GM19328 (cell line): ENCODE measurements around the gene SLC24A3.

Experiments
- ATAC-seq: cut with Tn5 transposase; IDR thresholded peaks from one replicate; pipeline ENCODE4 v1.9.1; 2021; ENCODE audit warnings: mild to moderate bottlenecking, moderate library complexity; ENCODE audit not compliant: unreplicated experiment

Gene SLC24A3

DNA sequence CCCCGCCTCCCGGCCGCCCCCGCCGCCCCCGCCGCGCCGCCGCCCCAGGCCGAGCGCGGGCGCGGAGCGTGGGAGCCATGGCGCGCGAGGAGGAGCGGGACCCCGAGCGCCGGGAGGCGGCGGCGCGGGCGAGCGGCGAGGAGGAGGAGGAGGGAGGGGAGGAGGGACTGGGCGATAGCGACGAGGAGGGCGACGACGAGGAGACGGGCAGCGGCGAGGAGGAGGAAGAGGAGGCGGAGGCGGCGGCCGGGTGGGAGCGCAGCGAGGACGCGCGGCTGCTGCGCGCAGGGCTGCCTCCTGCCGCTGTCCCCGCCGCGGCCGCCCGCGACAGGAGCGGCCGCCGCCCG, at the start of gene SLC24A3:
TSS of gene SLC24A3 (plus strand) at position 174 of the 347 bp plus-strand sequence.
- ATAC-seq: no peak

DNA sequence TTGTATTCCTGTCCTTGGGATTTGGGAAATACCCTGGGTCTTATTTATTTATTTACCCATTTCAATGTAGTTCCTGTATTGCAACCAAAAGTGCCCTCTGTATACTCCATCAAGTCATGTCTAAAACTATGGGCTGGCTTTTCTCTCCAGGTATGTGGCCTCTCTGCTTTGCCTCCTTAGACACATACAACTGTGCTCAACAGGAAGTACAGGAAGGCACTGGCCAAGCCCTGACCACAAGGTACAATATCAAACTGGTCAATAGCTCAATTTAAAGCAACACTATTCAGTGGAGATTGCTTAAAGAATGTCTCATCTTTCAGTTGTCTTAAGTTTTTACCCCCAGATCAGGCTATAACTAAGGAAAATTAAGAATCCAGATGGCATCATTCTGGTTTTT, 42.3 kb upstream of the SLC24A3 start:
- no peak for ATAC-seq

DNA sequence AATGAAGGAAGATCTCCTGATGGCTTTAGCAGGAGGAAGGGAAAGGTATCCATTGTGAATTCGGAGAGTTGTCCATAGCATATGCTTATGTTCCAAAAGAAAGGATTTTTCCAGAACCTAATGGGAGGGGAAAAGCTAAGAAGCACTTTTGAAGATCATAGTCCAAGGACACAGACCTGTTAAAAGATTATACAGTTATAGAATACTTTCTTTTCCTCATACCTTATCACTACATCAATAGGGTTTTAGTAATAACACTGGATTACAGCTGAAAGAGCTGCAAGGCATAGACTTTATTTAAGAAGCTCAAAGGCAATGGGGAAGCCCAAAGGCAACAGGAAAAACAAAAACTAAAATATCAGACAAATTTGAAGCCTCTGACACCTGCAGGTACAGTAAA, 39.8 kb upstream of the SLC24A3 start:
- no peak for ATAC-seq

DNA sequence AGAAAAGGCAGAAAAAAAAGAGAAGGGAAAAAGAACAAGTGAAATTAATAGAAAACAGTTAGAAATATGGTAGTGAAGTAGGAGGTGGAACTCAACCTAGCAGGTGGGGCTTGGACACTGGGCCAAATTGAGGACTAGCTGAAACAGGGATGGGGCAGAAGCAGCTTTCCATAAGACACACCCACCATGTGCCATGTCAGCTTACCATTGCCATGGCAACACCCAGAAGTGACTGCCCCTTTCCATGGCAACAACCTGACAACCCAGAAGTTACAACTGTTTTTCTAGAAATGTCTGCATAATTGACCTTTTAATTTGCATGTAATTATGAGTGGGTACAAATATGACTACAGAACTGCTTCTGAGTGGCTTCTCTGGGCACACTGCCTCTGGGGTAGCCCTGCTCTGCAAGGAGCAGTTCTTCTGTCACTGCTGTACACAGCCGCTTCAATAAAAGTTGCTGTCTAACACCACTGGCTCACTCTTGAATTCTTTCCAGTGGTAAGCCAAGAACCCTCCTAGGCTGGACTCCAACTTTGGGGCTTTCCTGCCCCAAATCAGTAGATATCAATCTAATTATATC, 35.9 kb upstream of the SLC24A3 start:
- ATAC-seq: no peak

DNA sequence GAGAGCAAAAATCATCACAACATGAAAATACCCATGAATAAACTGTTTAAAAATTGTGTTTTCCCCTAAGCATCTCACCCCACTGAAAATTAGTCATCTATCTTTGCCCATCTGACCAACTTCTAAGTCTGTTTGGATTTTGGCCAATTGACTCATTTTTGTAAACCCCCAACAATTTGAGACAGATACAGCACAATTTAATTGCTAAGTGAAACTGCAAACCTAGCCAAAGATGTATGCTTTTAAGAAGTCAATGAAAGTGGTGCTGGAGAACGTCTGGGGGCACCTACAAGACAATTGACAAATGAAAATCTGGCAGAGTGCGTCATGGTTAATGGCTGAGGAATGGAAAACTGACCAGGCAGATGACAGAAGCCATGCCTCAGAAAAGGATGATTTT, 30.9 kb upstream of the SLC24A3 start:
- ATAC-seq: no peak

DNA sequence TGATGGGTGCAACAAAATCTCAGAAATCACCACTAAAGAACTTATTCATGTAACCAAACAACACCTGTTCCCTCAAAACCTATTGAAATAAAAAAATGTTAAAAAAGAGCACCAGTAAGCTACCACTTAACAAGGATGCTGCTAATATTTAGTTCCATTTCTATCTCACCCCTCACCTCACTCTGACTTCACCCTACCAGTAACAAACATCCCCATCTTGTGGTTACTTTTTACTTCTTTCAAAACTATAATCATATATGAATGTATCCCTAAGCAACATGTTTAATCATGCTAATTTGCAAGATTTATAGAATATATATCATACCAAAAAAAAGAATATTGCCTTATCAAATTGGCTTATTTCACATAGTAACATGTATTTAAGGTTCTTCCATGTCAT, 27.4 kb upstream of the SLC24A3 start:
- ATAC-seq: no peak

DNA sequence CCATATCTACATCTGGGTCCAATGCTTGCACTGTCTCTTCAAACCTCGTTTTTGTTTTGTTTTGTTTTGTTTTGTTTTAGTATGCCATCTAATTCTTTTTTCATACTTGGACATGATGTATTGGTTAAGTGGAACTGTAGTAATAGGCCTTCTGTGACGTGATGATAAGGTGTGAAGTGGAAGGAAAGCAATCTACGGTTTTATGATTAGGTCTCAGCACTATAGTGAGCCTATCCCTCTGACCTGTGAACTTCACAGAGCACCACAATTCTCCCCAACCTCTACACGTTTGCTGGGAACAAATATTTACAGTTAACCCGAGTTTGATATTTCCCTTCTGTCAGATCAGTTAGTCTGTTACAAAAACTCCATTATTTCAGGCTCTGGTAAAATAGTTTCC, 19.1 kb upstream of the SLC24A3 start:
- ATAC-seq: no peak

DNA sequence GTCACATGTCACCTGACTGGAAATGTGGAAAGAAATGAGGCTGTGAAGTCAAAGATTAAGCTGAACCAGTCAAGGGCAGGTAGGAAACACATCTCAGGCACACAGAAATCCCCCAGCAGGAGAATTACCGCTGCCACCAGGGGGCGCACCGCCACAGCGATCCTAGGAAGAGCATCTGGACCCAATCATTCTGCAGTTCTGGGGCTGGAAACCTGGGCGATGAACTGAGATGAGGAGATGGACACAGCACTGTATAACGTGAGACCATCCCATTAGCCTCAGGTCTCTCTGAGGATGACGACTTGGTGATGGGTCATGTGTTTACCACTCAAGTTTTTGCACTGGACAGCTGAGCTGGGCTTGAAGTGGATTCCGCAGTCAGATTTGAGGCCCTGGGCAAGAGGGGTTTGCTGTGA, 6.5 kb upstream of the SLC24A3 start:
- ATAC-seq: no peak

DNA sequence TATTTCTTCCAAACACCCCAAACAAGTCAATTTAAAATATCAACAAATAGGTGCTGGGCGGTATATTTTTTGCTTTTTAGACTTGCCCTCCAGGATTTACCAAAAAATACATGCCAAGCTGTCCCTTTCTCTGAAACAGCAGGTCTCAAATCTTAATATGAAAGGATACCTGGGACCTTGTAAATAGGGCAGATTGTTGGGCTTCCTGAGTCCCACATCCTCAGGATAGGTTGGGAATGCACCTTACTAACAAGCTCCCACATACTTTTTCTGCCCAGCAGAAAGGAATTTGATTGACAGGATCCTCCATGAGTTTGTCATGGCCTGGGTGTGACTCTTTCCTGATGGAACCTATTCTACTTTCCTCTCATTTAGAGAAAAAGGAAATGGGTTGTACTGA, 4.9 kb upstream of the SLC24A3 start:
- no peak for ATAC-seq

DNA sequence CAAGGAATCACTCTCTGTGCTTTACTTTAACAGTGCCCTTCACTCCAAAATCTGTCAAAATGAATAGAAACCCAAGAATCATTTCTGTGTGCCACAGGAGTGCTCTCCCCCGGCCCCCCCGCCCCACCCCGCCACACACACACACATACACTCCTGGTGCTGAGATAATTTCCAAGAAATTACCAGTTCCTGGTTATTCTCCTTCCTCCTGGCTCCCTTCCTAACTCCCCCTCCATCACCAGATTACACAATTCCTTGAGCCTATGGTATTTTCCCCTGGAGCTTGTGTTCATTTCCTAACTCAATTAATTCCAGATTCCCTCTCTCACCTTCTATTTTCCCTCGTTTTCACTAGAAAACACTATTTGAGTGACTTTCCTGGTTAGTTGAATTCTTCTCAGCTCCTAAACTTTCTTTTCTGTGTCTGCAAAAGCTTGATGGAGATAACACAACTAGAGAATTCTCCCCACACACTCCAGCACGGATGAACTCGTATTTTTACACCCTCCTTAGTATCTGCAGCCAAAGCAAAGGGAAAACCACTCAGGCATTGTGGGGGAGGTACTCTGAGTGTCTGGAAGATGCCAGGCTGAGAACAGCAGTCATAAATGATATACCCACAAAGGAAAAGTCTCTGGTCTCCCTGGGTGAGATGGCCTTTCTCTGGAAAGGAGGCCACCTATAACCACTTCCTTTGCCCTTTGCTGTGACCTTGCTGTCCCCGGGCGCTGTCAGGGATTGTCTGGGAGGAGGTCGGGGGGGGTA, 1.9 kb upstream of the SLC24A3 start:
- ATAC-seq: no peak

DNA sequence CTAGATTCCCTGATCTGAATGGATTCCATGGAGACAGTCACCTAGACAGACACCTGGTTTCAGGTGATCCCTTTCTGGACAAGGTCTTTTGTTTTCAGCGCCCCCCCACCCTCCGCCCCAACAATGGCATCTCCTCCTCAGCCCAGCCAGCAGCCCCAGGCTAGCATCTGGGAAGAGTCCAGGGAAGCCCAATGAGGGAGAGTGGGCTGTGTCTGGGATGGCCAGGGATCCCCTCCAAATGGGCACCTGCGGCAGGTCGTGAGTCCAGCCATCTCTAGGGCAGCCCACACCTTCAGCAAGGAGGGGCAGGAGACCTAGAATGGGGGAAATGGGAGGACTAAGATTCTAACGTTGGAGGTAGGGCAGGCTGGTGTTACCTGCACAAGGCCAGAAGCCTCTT, 1.2 kb upstream of the SLC24A3 start:
- ATAC-seq: no peak

DNA sequence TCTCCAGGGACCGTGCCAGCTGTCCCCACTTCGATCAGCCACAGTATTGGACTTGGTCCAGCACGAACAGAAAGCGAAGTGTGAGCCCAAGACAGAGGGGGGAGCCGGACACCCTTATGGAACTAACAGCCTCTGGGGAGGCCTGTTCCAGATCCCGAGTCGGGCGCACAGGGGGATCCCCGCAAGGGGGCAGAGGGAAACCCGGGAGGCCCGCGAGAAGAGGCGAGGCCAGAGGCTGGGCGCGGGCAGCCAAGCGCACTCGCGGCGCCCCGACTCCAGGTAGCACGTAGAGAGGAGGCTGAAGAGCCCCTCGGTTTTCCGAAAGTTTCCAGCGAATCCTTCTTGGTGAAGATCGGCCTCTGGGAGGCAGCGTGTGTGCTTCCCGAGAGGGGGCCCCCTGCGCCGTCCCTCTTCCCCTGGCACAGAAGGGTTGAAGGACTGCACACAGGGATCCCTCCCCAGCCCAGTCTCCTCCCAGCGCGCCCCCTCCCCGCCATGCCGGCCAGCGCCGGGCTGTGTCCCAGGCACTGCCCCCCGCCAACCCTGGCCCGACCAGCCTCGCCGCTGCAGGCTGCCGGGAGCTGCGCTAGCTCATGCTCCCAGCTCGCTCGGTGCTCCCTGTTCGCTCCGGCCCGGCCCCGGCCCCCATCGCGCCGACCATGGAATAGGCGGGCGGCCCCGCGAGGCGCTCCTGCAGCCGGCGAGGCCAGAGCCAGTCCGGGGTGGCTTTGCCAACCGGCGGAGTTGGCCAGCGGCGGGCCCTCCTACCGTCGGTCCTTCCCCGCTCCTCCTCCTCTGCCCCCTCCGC, 577 bp upstream of the SLC24A3 start:
- ATAC-seq: no peak

DNA sequence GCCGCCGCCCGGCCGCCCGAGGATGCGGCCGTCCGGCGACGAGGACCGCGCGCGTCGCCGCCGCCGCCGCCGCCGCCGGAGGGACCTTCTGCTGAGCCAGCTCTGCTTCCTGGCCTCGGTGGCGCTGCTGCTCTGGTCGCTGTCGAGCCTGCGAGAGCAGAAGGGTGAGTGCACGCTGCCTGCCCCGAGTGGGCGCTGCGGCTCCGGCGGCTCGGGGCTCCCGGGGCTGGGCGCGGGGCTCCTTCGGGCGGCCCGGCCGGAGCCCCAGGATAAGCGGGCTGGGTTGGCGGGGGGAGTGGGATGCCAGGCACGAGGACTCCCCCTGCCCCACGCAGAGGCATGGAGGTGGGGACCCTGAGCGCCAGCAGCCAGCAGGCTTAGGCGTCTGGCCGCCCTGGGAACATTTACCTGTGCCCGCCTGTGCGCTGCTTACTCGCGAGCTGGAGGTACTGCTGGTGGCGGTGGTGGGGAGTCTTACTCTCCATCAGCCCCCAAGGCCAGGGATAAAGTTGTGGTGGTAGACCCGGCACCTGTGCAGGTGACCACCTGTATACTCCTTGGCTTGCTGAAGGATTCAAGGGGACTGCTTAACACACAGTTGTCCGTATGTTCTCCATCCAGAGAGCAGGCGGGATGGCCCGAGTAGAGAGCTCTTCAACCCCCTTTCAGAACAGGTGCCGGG, 520 bp downstream of the SLC24A3 start:
- no peak for ATAC-seq

DNA sequence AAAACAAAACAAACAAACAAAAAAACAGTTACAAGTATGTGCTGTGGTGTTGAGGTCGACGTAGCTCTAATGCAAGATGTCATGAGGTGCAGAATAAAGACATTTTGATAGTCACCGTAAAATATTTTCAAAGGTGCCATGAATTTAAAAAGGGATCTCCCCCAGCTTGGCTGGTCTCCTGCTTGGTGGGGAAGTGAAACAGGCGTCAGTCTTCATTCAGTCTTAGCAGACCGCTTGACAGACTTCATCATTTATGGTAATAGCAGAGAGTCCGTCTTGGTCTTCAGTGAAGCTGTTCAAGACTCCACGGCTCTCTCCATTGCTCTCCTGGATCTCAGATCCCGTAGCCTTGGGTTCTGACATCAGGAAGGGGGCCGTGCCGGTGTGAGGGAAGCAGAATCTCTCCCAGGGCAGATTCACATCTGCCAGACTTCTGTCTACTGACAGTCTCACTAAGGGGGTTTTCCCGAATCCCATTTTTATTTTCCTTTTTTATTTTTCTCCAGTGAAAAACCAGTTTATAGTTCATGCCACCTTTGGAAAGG, 1.6 kb downstream of the SLC24A3 start:
- no peak for ATAC-seq

DNA sequence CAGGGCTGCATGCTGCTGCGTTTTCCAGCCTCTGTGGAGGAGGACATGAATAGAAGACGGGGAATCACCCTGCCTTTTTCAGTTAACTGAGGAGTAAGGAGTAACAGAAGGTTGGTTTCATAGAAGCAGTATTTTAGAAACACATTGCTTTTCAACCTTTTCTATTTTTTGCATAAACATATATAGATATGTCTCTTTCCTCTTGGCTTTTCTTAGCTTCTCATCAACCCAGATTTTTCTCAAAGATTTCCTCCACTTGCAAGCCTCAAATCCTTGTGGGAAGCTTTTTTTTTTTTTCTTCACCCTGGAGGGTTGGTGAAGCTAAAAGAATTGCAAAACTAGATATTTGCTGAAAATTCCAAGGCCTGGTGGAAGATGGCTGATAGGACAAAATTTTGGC, 6.0 kb downstream of the SLC24A3 start:
- ATAC-seq: no peak

DNA sequence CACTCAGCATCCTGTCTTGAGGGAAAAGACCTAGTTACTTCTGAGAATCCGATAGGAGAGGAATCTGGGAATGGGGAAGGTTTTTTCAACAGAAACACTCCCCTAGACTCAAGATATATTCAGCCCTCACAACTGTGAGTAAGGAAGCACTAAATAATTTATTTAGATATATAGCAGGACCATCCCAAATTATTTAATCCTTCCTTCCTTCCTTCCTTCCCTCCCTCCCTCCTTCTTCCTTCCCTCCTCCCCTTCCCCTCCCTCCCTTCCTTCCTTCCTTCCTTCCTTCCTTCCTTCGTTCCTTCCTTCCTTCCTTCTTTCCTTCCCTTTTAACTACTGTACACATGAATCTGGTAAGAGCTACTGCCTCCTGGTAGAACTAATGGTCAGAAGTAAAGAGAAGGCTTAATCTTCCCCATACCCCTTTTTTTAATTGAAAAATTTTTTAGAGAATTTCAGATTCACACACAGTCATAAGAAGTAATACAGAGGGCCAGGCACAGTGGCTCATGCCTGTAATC, 10.1 kb downstream of the SLC24A3 start:
- ATAC-seq: no peak

DNA sequence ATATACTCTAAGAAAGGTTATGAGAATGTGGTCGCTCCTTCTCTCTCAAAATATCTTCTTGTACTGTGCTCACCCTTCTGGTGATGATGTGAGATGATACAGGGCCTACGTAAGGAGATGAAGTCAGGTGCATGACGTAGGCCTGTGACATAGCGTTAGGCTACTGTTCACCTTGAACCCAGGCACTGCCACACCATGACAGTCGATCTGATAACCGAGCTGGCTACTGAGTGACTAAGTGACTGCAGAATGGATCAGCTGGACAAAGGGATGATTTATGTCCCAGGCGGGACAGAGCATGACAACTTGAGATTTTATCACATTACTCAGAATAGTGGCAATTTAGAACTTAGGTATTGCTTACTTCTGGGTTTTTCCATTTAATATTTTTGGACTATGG, 11.2 kb downstream of the SLC24A3 start:
- ATAC-seq: no peak

DNA sequence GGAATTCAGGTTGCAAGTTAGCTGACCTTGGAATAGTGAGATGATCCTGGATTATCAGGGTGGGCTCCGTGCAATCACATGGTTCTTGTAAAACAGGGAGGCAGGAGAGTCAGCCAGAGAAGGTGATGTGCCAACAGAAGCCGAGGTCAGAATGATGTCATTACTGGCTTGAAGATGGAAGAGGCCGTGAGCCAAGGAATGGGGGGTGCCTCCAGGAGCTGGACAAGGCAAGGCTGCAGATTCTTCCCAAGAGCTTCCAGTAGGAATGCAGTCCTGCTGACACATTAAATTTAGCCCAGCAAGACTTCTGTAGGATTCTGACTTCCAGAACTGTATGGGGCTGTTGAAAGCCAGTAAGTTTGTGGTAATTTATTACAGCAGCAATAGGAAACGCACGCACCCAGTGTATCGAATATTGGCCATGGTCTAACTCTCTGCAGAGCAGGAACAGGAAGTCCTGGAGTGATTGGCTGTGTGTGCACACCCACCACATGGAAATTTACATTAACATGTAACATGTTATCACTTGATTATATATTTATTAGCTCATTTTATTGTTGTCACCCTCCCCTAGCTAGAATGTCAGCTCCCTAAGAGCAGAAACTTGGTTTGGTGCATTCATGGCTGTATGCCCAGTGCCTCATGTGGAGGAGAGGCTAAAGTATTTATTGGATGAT, 19.1 kb downstream of the SLC24A3 start:
- ATAC-seq: no peak

DNA sequence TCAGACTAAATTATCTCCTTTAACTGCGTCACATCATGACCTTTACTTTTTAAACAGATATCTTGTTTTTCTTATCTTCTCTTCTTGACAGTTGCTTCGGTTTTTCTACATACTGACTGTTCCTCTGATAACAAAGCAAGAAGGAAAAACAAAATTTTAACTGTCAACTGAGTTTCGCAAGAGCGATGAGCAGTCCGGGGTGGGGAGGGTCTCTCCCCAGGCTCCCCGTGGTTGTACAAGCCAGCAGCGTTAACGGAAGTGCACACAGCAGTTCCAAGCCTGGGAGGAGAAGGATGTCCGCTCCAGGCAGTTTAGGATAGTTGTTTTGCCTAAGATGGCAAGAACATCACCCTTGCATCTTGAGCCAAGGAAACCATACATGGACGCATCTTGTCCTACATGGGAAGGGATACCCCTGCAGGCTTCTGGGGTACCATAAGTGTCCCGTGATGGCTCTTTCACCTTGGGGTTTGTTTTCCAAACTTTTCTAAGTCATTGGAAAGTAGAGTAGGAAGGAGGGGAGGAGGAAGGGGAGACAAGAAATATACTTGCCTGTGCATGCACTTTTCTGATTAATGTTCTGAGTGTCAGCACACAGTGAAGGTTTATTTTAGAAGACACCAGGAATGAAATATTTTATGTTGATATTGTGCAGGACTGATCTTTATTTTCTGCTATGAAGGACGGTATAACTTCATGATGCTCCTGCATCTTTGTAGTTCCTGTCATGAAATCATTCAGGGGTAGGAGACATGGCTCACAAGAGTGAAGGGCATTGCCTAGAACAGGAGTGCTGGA, 20.8 kb downstream of the SLC24A3 start:
- ATAC-seq: no peak
